ENCODE measurements around the gene KIAA1958.

The KIAA1958 gene

GRCh38 chr9:112529316-112529715 is 42.7 kb downstream of the KIAA1958 start:
- Histone ChIP-seq H3K36me3 (ENCODE audit: insufficient read depth, low read length) (no peaks in the 10 kb centered on the region), H3K79me2 (ENCODE audit: control insufficient read depth, insufficient read depth, low read length, unreplicated experiment) (no peaks in the 10 kb centered on the region), H3K27me3 (ENCODE audit: insufficient read depth, low read length) (no peaks in the 10 kb centered on the region), H2AFZ (ENCODE audit: low read length, unreplicated experiment) (no peak overlapping the region), H3K4me3 (ENCODE audit: low read depth, low read length) (no peak overlapping the region), H3K4me1 (ENCODE audit: control insufficient read depth, insufficient read depth, low read length, unreplicated experiment) (no peaks in the 10 kb centered on the region), H3K27ac (ENCODE audit: low read depth, low read length) (no peak overlapping the region)

- Histone ChIP-seq H3K27me3 (ENCODE audit: insufficient read depth, low read length) (no peaks in the 10 kb centered on the region), H3K4me3 (ENCODE audit: low read depth, low read length) (no peak overlapping the region), H3K27ac (ENCODE audit: low read depth, low read length) (no peak overlapping the region), H3K36me3 (ENCODE audit: insufficient read depth, low read length) (no peaks in the 10 kb centered on the region), H2AFZ (ENCODE audit: low read length, unreplicated experiment) (no peak overlapping the region), H3K79me2 (ENCODE audit: control insufficient read depth, insufficient read depth, low read length, unreplicated experiment) (no peaks in the 10 kb centered on the region), H3K4me1 (ENCODE audit: control insufficient read depth, insufficient read depth, low read length, unreplicated experiment) (peaks cover 3% of the 10 kb centered on the region)
Observed at GRCh38 chr9:112530751-112531205, 44.2 kb downstream of the KIAA1958 start.

GRCh38 chr9:112531666-112532282 is 45.1 kb downstream of the KIAA1958 start:
- H3K36me3 ChIP-seq (ENCODE audit: insufficient read depth, low read length), result no peaks in the 10 kb centered on the region
- H3K79me2 ChIP-seq (ENCODE audit: control insufficient read depth, insufficient read depth, low read length, unreplicated experiment), result no peaks in the 10 kb centered on the region
- no peaks in the 10 kb centered on the region for H3K27me3 ChIP-seq (ENCODE audit: insufficient read depth, low read length)
- no peak overlapping the region for H2AFZ ChIP-seq (ENCODE audit: low read length, unreplicated experiment)
- peaks cover 6% of the 10 kb centered on the region for H3K4me1 ChIP-seq (ENCODE audit: control insufficient read depth, insufficient read depth, low read length, unreplicated experiment)
- H3K4me3 ChIP-seq (ENCODE audit: low read depth, low read length), result no peak overlapping the region
- no peak overlapping the region for H3K27ac ChIP-seq (ENCODE audit: low read depth, low read length)

- H3K4me1 ChIP-seq (ENCODE audit: control insufficient read depth, insufficient read depth, low read length, unreplicated experiment), result peaks cover 6% of the 10 kb centered on the region
- no peaks in the 10 kb centered on the region for H3K27me3 ChIP-seq (ENCODE audit: insufficient read depth, low read length)
- H3K36me3 ChIP-seq (ENCODE audit: insufficient read depth, low read length), result no peaks in the 10 kb centered on the region
- no peak overlapping the region for H2AFZ ChIP-seq (ENCODE audit: low read length, unreplicated experiment)
- H3K4me3 ChIP-seq (ENCODE audit: low read depth, low read length), result no peak overlapping the region
- no peaks in the 10 kb centered on the region for H3K79me2 ChIP-seq (ENCODE audit: control insufficient read depth, insufficient read depth, low read length, unreplicated experiment)
- no peak overlapping the region for H3K27ac ChIP-seq (ENCODE audit: low read depth, low read length)
Observed at GRCh38 chr9:112532427-112532826, 45.8 kb downstream of the KIAA1958 start.

GRCh38 chr9:112533660-112534059 is 47.0 kb downstream of the KIAA1958 start:
- Histone ChIP-seq H3K4me1 (ENCODE audit: control insufficient read depth, insufficient read depth, low read length, unreplicated experiment) (peaks cover 6% of the 10 kb centered on the region), H2AFZ (ENCODE audit: low read length, unreplicated experiment) (no peak overlapping the region), H3K4me3 (ENCODE audit: low read depth, low read length) (no peak overlapping the region), H3K27me3 (ENCODE audit: insufficient read depth, low read length) (no peaks in the 10 kb centered on the region), H3K27ac (ENCODE audit: low read depth, low read length) (no peak overlapping the region), H3K79me2 (ENCODE audit: control insufficient read depth, insufficient read depth, low read length, unreplicated experiment) (no peaks in the 10 kb centered on the region), H3K36me3 (ENCODE audit: insufficient read depth, low read length) (no peaks in the 10 kb centered on the region)

GRCh38 chr9:112535301-112535700 is 48.7 kb downstream of the KIAA1958 start:
- H3K36me3 ChIP-seq (ENCODE audit: insufficient read depth, low read length), result no peaks in the 10 kb centered on the region
- no peak overlapping the region for H3K27ac ChIP-seq (ENCODE audit: low read depth, low read length)
- no peaks in the 10 kb centered on the region for H3K79me2 ChIP-seq (ENCODE audit: control insufficient read depth, insufficient read depth, low read length, unreplicated experiment)
- H2AFZ ChIP-seq (ENCODE audit: low read length, unreplicated experiment), result no peak overlapping the region
- peaks cover 6% of the 10 kb centered on the region for H3K4me1 ChIP-seq (ENCODE audit: control insufficient read depth, insufficient read depth, low read length, unreplicated experiment)
- H3K27me3 ChIP-seq (ENCODE audit: insufficient read depth, low read length), result no peaks in the 10 kb centered on the region
- no peak overlapping the region for H3K4me3 ChIP-seq (ENCODE audit: low read depth, low read length)

- peaks cover 6% of the 10 kb centered on the region for H3K4me1 ChIP-seq (ENCODE audit: control insufficient read depth, insufficient read depth, low read length, unreplicated experiment)
- no peaks in the 10 kb centered on the region for H3K79me2 ChIP-seq (ENCODE audit: control insufficient read depth, insufficient read depth, low read length, unreplicated experiment)
- H3K36me3 ChIP-seq (ENCODE audit: insufficient read depth, low read length), result no peaks in the 10 kb centered on the region
- H3K27ac ChIP-seq (ENCODE audit: low read depth, low read length), result no peak overlapping the region
- H3K27me3 ChIP-seq (ENCODE audit: insufficient read depth, low read length), result no peaks in the 10 kb centered on the region
- no peak overlapping the region for H3K4me3 ChIP-seq (ENCODE audit: low read depth, low read length)
- H2AFZ ChIP-seq (ENCODE audit: low read length, unreplicated experiment), result no peak overlapping the region
Observed at GRCh38 chr9:112535811-112536210, 49.2 kb downstream of the KIAA1958 start.

GRCh38 chr9:112537561-112537960 is 50.9 kb downstream of the KIAA1958 start:
- Histone ChIP-seq H3K79me2 (ENCODE audit: control insufficient read depth, insufficient read depth, low read length, unreplicated experiment) (no peaks in the 10 kb centered on the region), H3K27ac (ENCODE audit: low read depth, low read length) (no peak overlapping the region), H3K4me1 (ENCODE audit: control insufficient read depth, insufficient read depth, low read length, unreplicated experiment) (peaks cover 6% of the 10 kb centered on the region), H3K27me3 (ENCODE audit: insufficient read depth, low read length) (no peaks in the 10 kb centered on the region), H3K36me3 (ENCODE audit: insufficient read depth, low read length) (no peaks in the 10 kb centered on the region), H3K4me3 (ENCODE audit: low read depth, low read length) (no peak overlapping the region), H2AFZ (ENCODE audit: low read length, unreplicated experiment) (no peak overlapping the region)

GRCh38 chr9:112540800-112541199 is 54.2 kb downstream of the KIAA1958 start:
- no peaks in the 10 kb centered on the region for H3K79me2 ChIP-seq (ENCODE audit: control insufficient read depth, insufficient read depth, low read length, unreplicated experiment)
- no peaks in the 10 kb centered on the region for H3K27me3 ChIP-seq (ENCODE audit: insufficient read depth, low read length)
- H3K4me1 ChIP-seq (ENCODE audit: control insufficient read depth, insufficient read depth, low read length, unreplicated experiment), result peaks cover 2% of the 10 kb centered on the region
- no peak overlapping the region for H3K27ac ChIP-seq (ENCODE audit: low read depth, low read length)
- H2AFZ ChIP-seq (ENCODE audit: low read length, unreplicated experiment), result no peak overlapping the region
- H3K36me3 ChIP-seq (ENCODE audit: insufficient read depth, low read length), result no peaks in the 10 kb centered on the region
- H3K4me3 ChIP-seq (ENCODE audit: low read depth, low read length), result no peak overlapping the region

- H3K4me1 ChIP-seq (ENCODE audit: control insufficient read depth, insufficient read depth, low read length, unreplicated experiment), result no peaks in the 10 kb centered on the region
- H3K4me3 ChIP-seq (ENCODE audit: low read depth, low read length), result no peak overlapping the region
- no peak overlapping the region for H2AFZ ChIP-seq (ENCODE audit: low read length, unreplicated experiment)
- no peaks in the 10 kb centered on the region for H3K36me3 ChIP-seq (ENCODE audit: insufficient read depth, low read length)
- H3K27ac ChIP-seq (ENCODE audit: low read depth, low read length), result no peak overlapping the region
- no peaks in the 10 kb centered on the region for H3K79me2 ChIP-seq (ENCODE audit: control insufficient read depth, insufficient read depth, low read length, unreplicated experiment)
- no peaks in the 10 kb centered on the region for H3K27me3 ChIP-seq (ENCODE audit: insufficient read depth, low read length)
Observed at GRCh38 chr9:112541685-112542084, 55.1 kb downstream of the KIAA1958 start.

- Histone ChIP-seq H3K36me3 (ENCODE audit: insufficient read depth, low read length) (no peaks in the 10 kb centered on the region), H3K27ac (ENCODE audit: low read depth, low read length) (no peak overlapping the region), H3K27me3 (ENCODE audit: insufficient read depth, low read length) (no peaks in the 10 kb centered on the region), H3K4me3 (ENCODE audit: low read depth, low read length) (no peak overlapping the region), H3K79me2 (ENCODE audit: control insufficient read depth, insufficient read depth, low read length, unreplicated experiment) (no peaks in the 10 kb centered on the region), H3K4me1 (ENCODE audit: control insufficient read depth, insufficient read depth, low read length, unreplicated experiment) (no peaks in the 10 kb centered on the region), H2AFZ (ENCODE audit: low read length, unreplicated experiment) (no peak overlapping the region)
Observed at GRCh38 chr9:112542593-112543292, 56.1 kb downstream of the KIAA1958 start.
